Keratinocyte (primary cell): Measurements from ENCODE around the gene ZMYM2. TPM values are rescaled to one million over a fixed set of nuclear protein-coding genes. Genes with fewer than 3 reads are reported as not detected.
A peak's percentile ranks its signal among the peaks of the same experiment; 100 is the strongest.
"Not testable (repeated sequence)": the region's sequence is repeated elsewhere in the genome, so short reads cannot be mapped to it uniquely, and the experiment has no call there.

ENCODE experiments used
- DNase-seq: peaks from one replicate; pipeline ENCODE4 v3.0.0-alpha.2; 2011; ENCODE audit warnings: low read depth, missing footprints, low spot score
- FAIRE-seq: peaks from 2 replicates; lab custom pipeline; 2011; peaks lifted over from hg19 to GRCh38; lab: Jason Lieb, UNC
- H2AFZ ChIP-seq: 2 replicates; pipeline ENCODE4 v1.6.0; 2012; ENCODE audit warnings: low read length, control low read depth, inconsistent platforms; ENCODE audit not compliant: control insufficient read depth
- H3K27ac ChIP-seq: 2 replicates; pipeline ENCODE4 v1.5.1; 2011; ENCODE audit warnings: low read length; ENCODE audit not compliant: control insufficient read depth, insufficient read depth
- H3K27me3 ChIP-seq: 3 replicates; pipeline ENCODE4 v1.6.0; 2011; ENCODE audit warnings: low read length; ENCODE audit not compliant: control insufficient read depth, insufficient read depth; ENCODE audit errors: extremely low read depth
- H3K36me3 ChIP-seq, 2 experiments: 2 replicates in 1 of 2; 3 replicates in 1 of 2; pipeline ENCODE4 v1.5.1; 2011; ENCODE audit warnings: low read length in 2 of 2, mild to moderate bottlenecking in 1 of 2; ENCODE audit not compliant: control insufficient read depth in 2 of 2, insufficient read depth in 2 of 2; ENCODE audit errors: extremely low read depth in 1 of 2
- H3K4me1 ChIP-seq: 3 replicates; pipeline ENCODE4 v1.5.1; 2011; ENCODE audit warnings: low read length; ENCODE audit not compliant: control insufficient read depth, insufficient read depth; ENCODE audit errors: extremely low read depth
- H3K4me2 ChIP-seq: 3 replicates; pipeline ENCODE4 v1.6.0; 2011; ENCODE audit warnings: low read depth, low read length; ENCODE audit not compliant: control insufficient read depth, insufficient read depth; ENCODE audit errors: extremely low read depth
- H3K4me3 ChIP-seq, 3 experiments: fragments of 200-600 bp in 1 of 3; sonication (generic) in 1 of 3; 2 replicates in 2 of 3; 3 replicates in 1 of 3; pipeline ENCODE4 v1.5.1; 2011 to 2016; ENCODE audit warnings: low read length in 3 of 3, mild to moderate bottlenecking in 3 of 3, control low read depth in 2 of 3, inconsistent platforms in 1 of 3, low read depth in 1 of 3, mixed read lengths in 1 of 3, mixed run types in 1 of 3, moderate library complexity in 1 of 3; ENCODE audit not compliant: control insufficient read depth in 2 of 3, insufficient read depth in 2 of 3; ENCODE audit errors: extremely low read depth in 1 of 3
- H3K79me2 ChIP-seq: 2 replicates; pipeline ENCODE4 v1.6.0; 2012; ENCODE audit warnings: low read length; ENCODE audit not compliant: control insufficient read depth, insufficient read depth
- H3K9ac ChIP-seq: 3 replicates; pipeline ENCODE4 v1.6.0; 2011; ENCODE audit warnings: low read length; ENCODE audit not compliant: control insufficient read depth, insufficient read depth; ENCODE audit errors: extremely low read depth
- H3K9me1 ChIP-seq: 3 replicates; pipeline ENCODE4 v1.6.0; 2011; ENCODE audit warnings: low read length; ENCODE audit not compliant: control insufficient read depth, insufficient read depth; ENCODE audit errors: extremely low read depth
- H3K9me3 ChIP-seq: 2 replicates; pipeline ENCODE4 v1.5.1; 2012; ENCODE audit warnings: low read depth, low read length; ENCODE audit not compliant: control insufficient read depth
- H4K20me1 ChIP-seq: 3 replicates; pipeline ENCODE4 v1.6.0; 2011; ENCODE audit warnings: low read length; ENCODE audit not compliant: control insufficient read depth, insufficient read depth; ENCODE audit errors: extremely low read depth
- EZH2 ChIP-seq: IDR thresholded peaks from one replicate; pipeline ENCODE4 v1.6.1; 2012; ENCODE audit warnings: inconsistent platforms, mild to moderate bottlenecking, low read length, moderate library complexity
- dilution Hi-C: fragments of 300-500 bp; cut with MboI; formaldehyde crosslinking; loops from one replicate; pipeline ENCODE4 v1.7.0; 2020; ENCODE audit warnings: low sequenced_read_pairs; ENCODE audit not compliant: extremely low pct_ligation_motif_present
- polyA plus RNA-seq, 5 experiments: library from polyadenylated mRNA; depleted of rRNA in 3 of 5; stranded (reverse) in 3 of 5; stranded (forward) in 1 of 5; unstranded in 1 of 5; fragments of >200 nt; gene quantifications; 1 replicate in 1 of 5; 2 replicates in 3 of 5; 3 replicates in 1 of 5; pipeline versions ENCODE4 v1.2.1 to v1.2.3, GENCODE V29; 2011 to 2012; ENCODE audit warnings: missing spikeins in 2 of 5, low read depth in 1 of 5, low replicate concordance in 1 of 5
- TF ChIP-seq, protein P1 (sequence below), 3 experiments: IDR thresholded peaks in 1 of 3; conservative IDR thresholded peaks in 1 of 3; optimal IDR thresholded peaks in 1 of 3; 2 replicates in 2 of 3; 3 replicates in 1 of 3; pipeline versions ENCODE3 to v1.5.1; 2011; ENCODE audit warnings: low read length in 3 of 3, mild to moderate bottlenecking in 3 of 3, moderate library complexity in 2 of 3, control low read depth in 1 of 3, inconsistent platforms in 1 of 3; ENCODE audit not compliant: insufficient read depth in 2 of 3; ENCODE audit errors: extremely low read depth in 1 of 3

ZMYM2 gene
- polyA plus RNA-seq, 1 donor (not counting 4 experiments of a cell fraction or from before 2014, with no cell fraction given): 51.3 TPM

DNA sequence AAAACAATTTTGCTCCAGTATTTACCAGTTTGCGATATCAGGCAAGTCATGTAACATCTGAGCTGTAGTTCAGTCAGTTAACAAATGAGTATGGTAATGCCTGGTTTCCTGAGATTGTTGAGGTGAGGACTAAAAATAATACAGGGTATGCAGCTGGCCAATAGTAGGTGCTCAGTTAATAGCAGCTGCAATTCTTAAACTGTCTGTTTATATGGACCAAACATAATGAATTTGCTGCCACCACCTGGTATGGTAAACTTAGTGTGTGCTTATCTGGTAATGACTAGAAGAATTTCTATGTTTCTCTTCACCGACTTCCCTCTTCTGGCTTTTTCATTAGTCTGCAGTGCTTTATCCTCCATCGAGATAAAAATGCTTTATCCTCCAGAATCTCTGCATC is 9.1 kb downstream of the ZMYM2 start:
- TF ChIP-seq, protein P1, sequence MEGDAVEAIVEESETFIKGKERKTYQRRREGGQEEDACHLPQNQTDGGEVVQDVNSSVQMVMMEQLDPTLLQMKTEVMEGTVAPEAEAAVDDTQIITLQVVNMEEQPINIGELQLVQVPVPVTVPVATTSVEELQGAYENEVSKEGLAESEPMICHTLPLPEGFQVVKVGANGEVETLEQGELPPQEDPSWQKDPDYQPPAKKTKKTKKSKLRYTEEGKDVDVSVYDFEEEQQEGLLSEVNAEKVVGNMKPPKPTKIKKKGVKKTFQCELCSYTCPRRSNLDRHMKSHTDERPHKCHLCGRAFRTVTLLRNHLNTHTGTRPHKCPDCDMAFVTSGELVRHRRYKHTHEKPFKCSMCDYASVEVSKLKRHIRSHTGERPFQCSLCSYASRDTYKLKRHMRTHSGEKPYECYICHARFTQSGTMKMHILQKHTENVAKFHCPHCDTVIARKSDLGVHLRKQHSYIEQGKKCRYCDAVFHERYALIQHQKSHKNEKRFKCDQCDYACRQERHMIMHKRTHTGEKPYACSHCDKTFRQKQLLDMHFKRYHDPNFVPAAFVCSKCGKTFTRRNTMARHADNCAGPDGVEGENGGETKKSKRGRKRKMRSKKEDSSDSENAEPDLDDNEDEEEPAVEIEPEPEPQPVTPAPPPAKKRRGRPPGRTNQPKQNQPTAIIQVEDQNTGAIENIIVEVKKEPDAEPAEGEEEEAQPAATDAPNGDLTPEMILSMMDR (optimal IDR thresholded peaks at IDR 0.05 in 1 of 3, IDR thresholded peaks at IDR 0.05 in 1 of 3, conservative IDR thresholded peaks at IDR 0.05 in 1 of 3; ENCODE audit: extremely low read depth in 1 of 3, insufficient read depth in 2 of 3, low read length in 3 of 3): no peak
- TF ChIP-seq EZH2: no peak
- no peak overlapping the region for H3K9ac ChIP-seq
- H3K79me2 ChIP-seq: peaks cover 67% of the 10 kb centered on the region
- peaks cover 0 to 8% of the 10 kb centered on the region in 2 experiments for H3K36me3 ChIP-seq
- H3K4me2 ChIP-seq: no peak overlapping the region
- H3K27me3 ChIP-seq: no peaks in the 10 kb centered on the region
- no peaks in the 10 kb centered on the region for H4K20me1 ChIP-seq
- no peak for DNase-seq
- H3K27ac ChIP-seq: no peak overlapping the region
- peak; percentile 32 for FAIRE-seq
- no peaks in the 10 kb centered on the region for H3K9me1 ChIP-seq
- H3K4me3 ChIP-seq: no peak overlapping the region
- H2AFZ ChIP-seq: no peak overlapping the region
- dilution Hi-C loops: loop anchor here (25.0 kb wide), 1 partner anchor 130 kb away; no protein-coding TSS in a partner anchor
- H3K9me3 ChIP-seq: no peaks in the 10 kb centered on the region
- no peaks in the 10 kb centered on the region for H3K4me1 ChIP-seq

- not testable (repeated sequence) for H3K4me2 ChIP-seq, H3K9ac ChIP-seq, H3K4me3 ChIP-seq, H3K36me3 ChIP-seq, DNase-seq, H2AFZ ChIP-seq, H3K27me3 ChIP-seq, FAIRE-seq, H3K4me1 ChIP-seq, H4K20me1 ChIP-seq, H3K9me1 ChIP-seq, H3K27ac ChIP-seq, H3K9me3 ChIP-seq
- H3K79me2 ChIP-seq: peaks cover 64% of the 10 kb centered on the region
- dilution Hi-C loops: loop anchor here (25.0 kb wide), 1 partner anchor 137 kb away; no protein-coding TSS in a partner anchor
Measured at GRCh38 chr13:19974498-19975009, 16.0 kb downstream of the ZMYM2 start.
